GM12878 (cell line): ENCODE results near the gene TXNDC8.

Source experiments
- ATF2 ChIP-seq: IDR thresholded peaks from 2 replicates; pipeline ENCODE4 v1.6.1; 2012; ENCODE audit warnings: low read length, inconsistent platforms
- CREB1 ChIP-seq: IDR thresholded peaks from 2 replicates; pipeline ENCODE4 v1.6.1; 2012; ENCODE audit warnings: low read depth, mild to moderate bottlenecking, inconsistent platforms
- CTCF ChIP-seq, 3 experiments: IDR thresholded peaks in 2 of 3; conservative IDR thresholded peaks in 1 of 3; 2 replicates each; pipeline ENCODE4 v1.5.1; 2011; ENCODE audit warnings: low read depth in 3 of 3, low read length in 3 of 3, mild to moderate bottlenecking in 3 of 3, control low read depth in 2 of 3, moderate library complexity in 2 of 3, inconsistent platforms in 1 of 3, mixed read lengths in 1 of 3; ENCODE audit not compliant: control insufficient read depth in 2 of 3, insufficient read depth in 1 of 3; ENCODE audit errors: extremely low read depth in 1 of 3
- EZH2 ChIP-seq: IDR thresholded peaks from 2 replicates; pipeline ENCODE4 v1.6.1; 2012; ENCODE audit warnings: low read depth, mild to moderate bottlenecking, control low read depth, inconsistent platforms, low read length, borderline replicate concordance; ENCODE audit not compliant: control insufficient read depth
- FOS ChIP-seq: IDR thresholded peaks from 3 replicates; pipeline ENCODE4 v1.6.1; 2011; ENCODE audit warnings: borderline replicate concordance; ENCODE audit not compliant: insufficient read length; ENCODE audit errors: extremely low read depth
- JUNB ChIP-seq: IDR thresholded peaks from 2 replicates; pipeline ENCODE4 v1.6.1; 2016; ENCODE audit warnings: antibody characterized with exemption, mild to moderate bottlenecking
- MTA3 ChIP-seq: IDR thresholded peaks from 2 replicates; pipeline ENCODE4 v1.6.1; 2012; ENCODE audit warnings: low read length, inconsistent platforms, borderline replicate concordance
- NRF1 ChIP-seq: conservative IDR thresholded peaks from 2 replicates; pipeline ENCODE4 v1.6.1; 2011; ENCODE audit warnings: mild to moderate bottlenecking, low read depth, low read length, improper control_type of control experiment
- POLR2A ChIP-seq: IDR thresholded peaks from 2 replicates; pipeline ENCODE4 v1.6.1; 2011; ENCODE audit warnings: low read depth, mild to moderate bottlenecking, low read length
- POLR2AphosphoS5 ChIP-seq: IDR thresholded peaks from 2 replicates; pipeline ENCODE4 v1.6.1; 2011; ENCODE audit warnings: mild to moderate bottlenecking, low read length, inconsistent platforms
- REST ChIP-seq: IDR thresholded peaks from 2 replicates; pipeline ENCODE4 v1.6.1; 2012; ENCODE audit warnings: mild to moderate bottlenecking, low read depth, low read length
- TCF12 ChIP-seq: IDR thresholded peaks from 2 replicates; pipeline ENCODE4 v1.6.1; 2011; ENCODE audit warnings: low read depth, mild to moderate bottlenecking, low read length

- no peak for TF ChIP-seq JUNB
- TF ChIP-seq EZH2: no peak
- no peak for TF ChIP-seq POLR2A
- TF ChIP-seq CTCF (IDR thresholded peaks at IDR 0.05 in 2 of 3, conservative IDR thresholded peaks at IDR 0.05 in 1 of 3; ENCODE audit: control insufficient read depth in 2 of 3, extremely low read depth in 1 of 3, insufficient read depth in 1 of 3, low read depth in 3 of 3, low read length in 3 of 3): no peak
- TF ChIP-seq POLR2AphosphoS5: no peak
- TF ChIP-seq REST: no peak
- no peak for TF ChIP-seq MTA3
- no peak for TF ChIP-seq CREB1
- TF ChIP-seq TCF12: 0 out of 2 replicates have a peak, but pooled peaks have one; percentile 60
- no peak for TF ChIP-seq ATF2
- TF ChIP-seq NRF1: no peak
- TF ChIP-seq FOS: no peak
Measured at GRCh38 chr9:110316261-110317075, 21.2 kb downstream of the TXNDC8 start.
